Stimulated activated CD4-positive, alpha-beta T cell treated with anti-CD3 and anti-CD28 coated beads, Interleukin-4, amount 100 ng/mL, for 1 hour (primary cell): Measurements from ENCODE around the gene PPAT.

Experiments used
- DNase-seq: peaks from one replicate; pipeline ENCODE4 v3.0.0-alpha.2; 2020

The PPAT gene

DNA sequence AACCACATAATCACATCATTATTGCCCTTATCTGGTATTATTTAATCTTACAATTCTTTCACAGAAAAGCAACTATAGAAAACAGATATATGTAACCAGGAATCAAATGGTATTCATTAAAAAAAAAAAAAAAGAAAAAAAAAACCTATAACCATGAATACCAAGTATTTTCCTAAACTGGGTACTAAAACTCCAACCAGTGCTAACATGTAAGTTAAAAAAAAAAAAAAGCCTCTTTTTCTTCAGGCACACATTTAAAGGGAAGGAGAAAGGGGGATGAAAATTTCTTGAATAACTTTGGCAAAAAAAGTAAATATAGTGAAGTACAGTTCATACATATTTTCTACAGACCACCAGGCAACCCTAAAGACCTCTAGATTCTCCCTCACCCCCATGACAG lies 2.1 kb downstream of the PPAT start:
- DNase-seq = no peak

DNA sequence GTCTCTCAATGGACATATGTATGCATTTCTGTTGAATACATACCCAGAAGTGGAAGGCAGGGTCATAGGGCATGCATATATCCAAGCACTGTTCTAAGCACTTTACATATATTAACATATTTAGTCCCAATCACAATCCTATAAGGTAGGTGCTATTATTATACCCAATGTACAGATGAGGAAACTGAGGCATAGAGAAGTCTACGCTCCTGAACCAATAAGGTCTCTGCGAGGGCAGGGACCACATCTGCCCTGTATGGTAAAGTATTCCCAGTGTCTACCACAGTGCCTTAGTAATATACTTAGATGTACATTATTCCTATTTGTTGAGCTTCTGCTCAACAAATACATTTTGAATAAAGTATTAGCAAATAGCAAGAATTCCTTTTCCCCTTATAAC lies 5.2 kb downstream of the PPAT start:
- DNase-seq = no peak

DNA sequence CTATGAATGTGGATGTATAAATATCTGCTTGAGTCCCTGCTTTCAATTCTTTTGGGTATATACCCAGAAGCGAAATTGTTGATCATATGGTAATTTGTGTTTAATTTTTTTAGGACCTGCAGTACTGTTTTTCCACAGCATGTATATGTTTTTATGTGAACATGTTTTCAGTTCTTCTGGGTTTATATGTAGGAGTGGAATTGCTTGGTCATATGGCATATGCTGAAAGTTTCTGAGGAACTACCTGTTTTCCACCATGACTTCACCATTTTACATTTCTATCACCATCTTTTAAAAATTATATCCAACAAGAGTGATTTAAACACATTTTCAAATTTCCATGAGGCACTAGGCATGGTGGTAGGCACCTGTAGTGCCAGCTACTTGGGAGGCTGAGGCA lies 8.2 kb downstream of the PPAT start:
- DNase-seq = no peak

DNA sequence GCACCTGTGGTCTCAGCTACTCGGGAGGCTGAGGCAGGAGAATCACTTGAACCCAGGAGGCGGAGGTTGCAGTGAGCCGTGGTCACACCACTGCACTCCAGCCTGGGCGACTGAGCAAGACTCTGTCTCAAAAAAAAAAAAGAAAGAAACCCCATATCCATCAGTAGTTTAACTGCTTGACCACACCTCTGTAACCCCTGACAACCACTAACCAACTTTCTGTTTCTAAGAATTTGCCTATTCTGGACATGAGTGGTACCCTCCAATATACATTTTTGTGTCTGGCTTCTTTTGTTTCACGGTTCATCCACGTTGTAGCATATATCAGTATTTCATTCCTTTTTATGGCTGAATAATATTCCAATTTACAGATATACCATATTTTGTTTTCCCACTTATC lies 9.1 kb downstream of the PPAT start:
- DNase-seq = no peak

DNA sequence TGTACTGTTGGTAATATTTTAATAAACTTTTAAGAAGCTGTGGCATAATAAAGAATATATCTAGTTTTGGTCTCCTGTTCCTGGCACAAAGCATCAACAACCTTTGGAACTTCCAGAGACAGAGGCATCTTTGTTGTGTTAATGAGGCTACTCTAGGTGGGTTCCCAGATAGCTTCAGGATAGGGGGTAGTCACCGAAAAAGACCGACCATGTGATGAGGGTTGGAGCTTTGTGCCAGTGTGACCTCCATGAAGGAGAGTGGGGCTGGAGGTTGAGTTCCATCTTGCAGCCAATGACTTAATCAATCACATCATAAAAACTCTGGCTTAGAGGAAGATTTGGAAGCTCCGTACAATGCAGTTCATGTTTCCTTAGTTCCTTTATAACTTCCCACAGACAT lies 9.9 kb downstream of the PPAT start:
- no peak for DNase-seq

DNA sequence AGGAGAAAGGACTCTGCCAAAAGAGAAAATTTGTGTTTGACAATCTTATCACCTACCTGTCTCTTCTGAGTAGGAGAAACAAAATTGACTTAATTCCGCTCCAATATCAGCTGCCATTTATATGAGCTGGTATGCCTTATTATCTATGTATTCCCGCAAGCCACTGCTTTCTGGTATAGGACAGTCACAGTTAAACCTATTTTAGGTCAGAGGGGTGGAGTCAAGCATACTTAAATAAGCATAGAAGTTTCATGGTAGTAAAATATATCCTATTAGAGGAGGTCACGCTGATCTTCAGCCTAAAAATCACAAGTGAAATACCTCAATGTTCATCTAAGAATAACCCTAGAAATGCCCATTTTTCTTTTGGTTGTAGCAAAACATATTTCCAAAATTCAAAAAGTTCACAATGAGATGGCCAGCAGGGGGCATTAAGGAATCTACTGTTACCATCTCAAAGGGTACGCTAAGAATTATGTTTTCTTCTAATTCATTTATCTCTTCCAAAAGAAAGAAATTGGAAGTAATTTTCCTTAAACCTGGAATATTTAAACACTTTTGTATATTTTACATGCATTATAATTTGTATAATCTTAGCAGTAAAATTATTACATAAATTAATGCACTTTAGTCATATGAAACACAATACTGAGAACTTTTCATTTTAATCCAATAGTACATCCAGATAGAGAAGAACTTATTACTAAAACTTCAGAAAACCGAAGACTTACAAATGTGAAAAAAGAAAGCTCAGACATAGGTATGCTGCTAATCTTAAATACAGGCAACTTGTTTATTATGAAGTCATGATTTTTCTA lies 10.5 kb downstream of the PPAT start:
- DNase-seq = no peak

DNA sequence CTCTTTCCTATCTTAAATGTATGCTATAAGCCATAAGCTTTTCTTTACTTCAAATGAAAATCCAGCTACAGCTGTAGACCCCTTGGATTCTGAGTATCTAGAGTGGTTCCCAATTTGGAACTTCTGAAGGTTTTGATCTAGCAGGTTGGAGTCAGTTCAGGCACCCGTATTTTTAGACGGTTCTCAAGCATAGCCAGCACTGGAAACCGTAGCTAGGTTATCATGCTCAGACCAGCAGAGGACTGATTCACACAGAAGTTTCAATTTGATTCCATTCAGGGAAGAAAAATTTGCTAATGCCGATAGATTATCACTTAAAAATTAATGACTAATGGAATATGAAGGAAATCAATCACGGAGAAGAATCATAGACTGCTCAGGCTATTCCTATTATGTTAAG lies 11.2 kb downstream of the PPAT start:
- no peak for DNase-seq

DNA sequence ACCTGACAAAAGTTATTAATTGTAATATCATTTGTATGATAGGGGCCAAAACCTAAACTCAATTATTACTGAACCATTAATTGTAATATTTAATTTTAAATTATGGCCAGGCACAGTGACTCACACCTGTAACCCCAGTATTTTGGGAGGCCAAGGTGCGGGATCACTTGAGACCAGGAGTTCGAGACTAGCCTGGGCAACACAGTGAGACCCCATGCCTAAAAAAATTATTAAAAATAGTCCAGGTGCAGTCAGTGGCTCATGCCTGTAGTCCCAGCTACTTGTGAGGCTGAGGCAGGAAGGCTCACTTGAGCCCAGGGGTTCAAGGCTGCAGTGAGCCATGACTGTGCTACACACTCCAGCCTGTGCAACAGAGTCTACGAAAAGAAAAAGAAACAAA lies 18.0 kb downstream of the PPAT start:
- DNase-seq = no peak

DNA sequence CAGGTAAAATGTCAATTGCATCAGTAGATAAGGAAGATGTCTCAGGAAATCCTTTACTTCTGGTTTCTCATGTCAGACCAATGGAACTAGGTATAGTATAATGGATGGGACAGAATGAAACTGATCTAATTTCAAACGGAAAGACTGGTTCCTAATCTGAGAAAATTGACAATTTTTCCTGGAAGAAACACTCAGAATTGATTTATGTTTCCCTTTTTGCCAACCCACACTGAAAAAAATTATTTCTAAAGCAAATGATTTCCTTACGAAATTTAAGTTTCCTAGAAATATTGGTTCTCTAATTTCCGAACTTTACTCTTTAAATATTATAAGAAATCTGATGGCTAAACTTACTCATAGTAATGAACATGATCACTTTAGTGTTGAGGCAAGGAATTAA lies 19.1 kb downstream of the PPAT start:
- no peak for DNase-seq

DNA sequence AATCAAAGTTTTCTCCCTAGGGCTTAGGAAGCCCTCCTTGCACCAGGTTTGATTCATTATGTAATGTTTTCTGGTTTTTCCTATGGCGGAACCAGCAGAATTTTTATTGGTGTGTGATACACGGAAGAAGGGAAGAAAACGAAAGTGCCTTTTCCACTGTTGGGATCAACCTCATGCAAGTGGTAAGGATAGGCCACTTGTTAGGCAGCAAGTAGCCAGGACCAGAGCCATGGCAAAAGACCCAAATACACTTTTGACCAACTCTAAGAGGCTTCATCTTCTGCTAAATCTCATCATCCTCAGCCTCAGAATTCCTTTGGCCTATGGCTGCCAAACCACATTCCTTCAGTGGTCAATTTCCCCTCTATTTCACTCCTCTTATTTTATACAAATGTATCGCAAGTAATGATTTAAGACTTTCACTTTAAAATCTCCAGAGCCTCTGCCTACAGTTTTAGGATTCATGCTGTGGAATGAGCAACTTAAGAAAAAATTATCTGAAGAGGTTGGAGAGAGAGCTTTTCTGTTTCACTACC lies 21.2 kb downstream of the PPAT start:
- no peak for DNase-seq

DNA sequence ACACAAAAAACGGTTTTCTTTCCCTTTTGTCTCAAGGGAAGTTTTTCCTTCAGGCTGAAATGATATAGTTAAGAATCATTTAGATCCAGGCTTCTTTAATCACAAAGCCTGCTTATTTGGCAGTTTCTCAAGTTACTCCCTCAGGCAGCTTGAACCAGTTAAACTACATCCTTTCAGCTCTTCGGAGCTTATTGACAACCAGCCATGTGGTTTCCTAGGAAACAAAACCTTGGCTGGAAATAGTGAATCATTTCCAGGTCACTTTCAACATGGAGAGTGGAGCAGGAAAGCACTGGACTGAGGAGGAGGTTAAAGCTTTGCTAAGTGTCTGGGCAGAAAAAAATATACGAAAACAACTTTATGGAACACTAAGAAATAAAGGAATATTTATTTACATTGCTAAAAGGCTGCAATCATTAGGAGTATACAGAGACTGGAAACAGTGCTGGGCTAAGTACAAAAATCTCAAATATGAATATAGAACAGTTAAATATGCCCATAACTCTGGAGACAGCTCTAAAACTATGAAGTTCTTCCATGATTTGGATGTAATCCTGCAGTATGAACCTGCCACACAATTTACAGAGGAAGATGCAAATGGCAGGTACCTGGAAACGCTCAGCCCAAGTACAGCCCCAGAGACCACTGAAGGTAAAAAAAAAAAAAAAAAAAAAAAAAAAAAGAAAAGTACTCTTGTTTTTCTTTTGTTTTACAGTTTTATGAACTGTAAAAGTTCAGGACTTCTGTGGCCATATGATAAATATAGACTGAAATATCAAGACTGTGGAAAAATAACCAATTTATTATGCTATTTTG lies 25.0 kb downstream of the PPAT start:
- no peak for DNase-seq

DNA sequence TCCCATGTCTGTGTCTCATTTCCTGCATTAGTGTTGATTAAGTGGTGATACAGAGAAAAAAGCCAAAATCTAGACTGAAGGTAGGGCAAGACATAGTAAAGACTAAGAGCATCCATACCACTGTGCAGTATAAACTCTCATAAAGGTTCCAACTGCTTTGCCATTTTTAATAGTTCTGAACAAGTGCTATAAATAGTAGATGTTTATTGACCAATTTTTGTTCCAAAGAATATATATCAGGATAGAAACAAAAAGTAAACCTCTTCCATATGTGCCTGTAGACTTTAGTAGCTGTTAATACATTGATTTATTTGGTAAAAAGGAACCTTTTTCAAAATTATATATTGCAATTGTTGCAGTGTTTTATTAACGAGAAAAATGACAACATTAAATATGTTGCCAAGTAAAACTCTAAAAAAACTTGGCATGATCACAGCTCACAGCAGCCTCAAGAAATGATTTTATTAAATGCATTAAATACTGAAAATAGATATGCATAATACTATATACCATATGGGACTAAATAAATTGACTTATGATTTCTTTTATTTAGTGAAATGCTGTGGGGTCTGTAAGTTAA lies 25.8 kb downstream of the PPAT start:
- no peak for DNase-seq

DNA sequence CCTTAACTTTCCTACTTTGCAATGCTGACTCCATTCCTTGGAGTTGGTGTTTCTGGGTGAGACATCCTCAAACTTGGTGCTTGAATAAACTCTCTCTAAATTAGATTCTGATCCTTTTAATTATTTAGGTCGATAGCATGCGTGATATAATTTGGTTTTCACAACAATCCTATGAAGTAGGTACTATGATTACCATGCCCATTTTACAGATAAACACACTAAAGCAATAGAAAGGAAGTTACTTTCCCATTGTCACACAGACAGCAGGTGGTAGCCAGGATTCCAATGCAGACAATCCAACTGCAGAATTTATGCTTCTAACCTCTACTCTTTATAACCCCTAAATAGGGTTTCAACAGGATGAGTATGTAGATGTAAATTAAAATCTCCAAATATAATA lies 26.4 kb downstream of the PPAT start:
- no peak for DNase-seq

DNA sequence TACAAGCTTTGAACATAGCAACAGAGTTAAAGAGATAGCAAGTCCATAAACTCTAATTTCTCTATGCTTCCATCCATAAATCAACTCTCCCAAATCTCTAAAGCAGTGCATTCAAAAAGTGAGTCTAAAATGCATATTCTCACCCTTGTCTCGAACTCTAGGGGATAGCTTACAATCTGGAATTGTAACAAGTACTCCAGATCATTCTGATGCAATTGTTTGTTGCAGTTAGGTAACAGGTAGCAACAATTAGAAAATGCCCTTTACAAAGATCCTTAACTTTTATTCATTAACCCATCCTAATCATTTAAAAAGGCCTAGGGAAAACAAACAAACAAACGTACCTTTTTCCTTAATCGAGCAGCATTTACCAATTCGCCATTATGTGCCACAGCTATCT lies 29.3 kb downstream of the PPAT start:
- no peak for DNase-seq

DNA sequence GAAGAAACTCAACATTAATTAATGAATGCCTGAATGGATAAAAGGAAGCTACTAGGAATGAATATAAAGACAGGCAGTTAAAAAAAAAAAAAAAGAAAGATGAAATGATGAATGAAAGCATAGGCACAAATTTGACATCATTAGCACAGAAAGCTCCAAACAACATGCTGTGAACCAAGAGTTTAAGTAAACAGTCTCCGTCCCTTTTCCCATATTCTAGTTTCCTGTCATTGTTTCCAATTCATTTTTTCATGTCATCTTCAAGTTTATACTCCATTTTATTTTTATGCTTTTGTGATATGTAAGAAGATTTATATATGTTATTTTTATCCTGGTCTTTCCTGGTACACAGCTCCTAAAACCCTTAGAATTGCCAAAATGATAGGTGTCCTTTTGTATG lies 30.4 kb downstream of the PPAT start:
- DNase-seq = no peak

DNA sequence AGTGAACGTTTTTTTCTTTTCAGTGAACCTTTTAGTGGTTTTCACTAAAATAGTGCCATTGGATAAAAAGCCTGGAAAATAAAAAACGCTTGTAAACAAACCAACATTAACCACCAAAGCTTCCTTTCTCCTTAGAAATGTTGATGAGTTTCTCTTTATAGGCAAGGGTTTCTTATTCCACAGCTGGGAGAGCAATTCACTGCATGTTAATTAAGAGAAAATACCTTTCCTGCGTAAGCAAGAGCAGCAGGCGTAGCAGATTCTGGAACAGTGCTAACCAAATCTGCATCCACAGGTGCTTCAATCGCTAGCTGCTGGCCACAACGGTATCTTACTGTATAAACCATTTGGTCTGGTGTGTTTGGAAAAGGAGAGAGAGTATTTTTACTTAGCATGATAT lies 34.9 kb downstream of the PPAT start:
- no peak for DNase-seq

DNA sequence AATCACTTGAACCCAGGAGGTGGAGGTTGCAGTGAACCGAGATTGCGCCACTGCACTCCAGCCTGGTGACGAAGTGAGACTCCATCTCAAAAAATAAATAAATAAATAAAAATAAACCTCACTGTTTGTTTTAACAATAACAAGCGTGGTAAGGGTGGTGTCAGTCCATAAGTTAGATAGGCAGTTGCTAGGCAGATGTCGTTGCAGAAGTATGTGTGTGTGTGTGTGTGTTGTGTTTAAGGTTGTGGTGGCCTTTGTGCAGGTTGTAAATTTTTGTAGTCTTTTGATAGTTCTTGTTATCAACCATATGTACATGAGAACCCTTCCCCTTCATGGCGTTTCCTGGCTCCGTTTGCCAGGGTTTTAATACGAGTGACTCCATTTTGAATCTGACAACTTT lies 44.1 kb downstream of the PPAT start:
- DNase-seq = no peak

DNA sequence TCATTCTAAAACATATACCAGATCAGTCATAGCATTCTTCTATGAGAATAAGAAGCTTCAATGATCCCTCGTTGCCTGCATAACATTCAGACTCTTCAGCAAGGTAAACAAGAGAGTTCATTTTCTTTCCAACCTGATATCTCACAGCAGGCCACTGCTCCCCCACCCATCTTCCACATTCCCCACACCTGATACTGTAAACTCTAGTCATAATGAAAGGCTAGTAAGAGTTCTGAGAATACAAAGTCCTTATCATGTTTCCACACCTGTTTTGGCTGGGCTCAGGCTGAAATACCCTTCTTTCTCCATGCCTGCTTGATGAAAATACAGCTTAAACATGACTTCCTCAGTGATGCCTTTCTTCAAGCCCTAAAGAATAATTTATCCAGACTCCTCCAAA lies 45.9 kb downstream of the PPAT start:
- DNase-seq = no peak

DNA sequence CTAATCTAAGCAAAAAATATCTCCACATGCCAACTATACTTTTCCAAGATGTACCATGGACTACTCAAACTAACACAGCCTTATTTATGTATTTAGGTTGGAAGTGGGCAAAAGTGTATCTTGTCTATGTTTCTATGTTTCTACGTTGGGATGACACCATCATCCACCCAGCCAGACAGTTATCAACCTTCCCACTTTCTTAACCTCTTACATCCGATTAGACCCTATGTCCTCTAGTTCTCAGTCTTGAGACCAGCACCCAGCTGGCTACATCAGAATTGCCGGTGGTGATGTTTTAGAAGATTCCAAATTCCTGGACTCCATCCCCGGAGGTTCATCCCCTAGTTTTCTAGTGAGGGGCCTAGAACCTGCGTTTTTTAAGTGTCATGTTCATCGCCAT lies 47.1 kb downstream of the PPAT start:
- no peak for DNase-seq

DNA sequence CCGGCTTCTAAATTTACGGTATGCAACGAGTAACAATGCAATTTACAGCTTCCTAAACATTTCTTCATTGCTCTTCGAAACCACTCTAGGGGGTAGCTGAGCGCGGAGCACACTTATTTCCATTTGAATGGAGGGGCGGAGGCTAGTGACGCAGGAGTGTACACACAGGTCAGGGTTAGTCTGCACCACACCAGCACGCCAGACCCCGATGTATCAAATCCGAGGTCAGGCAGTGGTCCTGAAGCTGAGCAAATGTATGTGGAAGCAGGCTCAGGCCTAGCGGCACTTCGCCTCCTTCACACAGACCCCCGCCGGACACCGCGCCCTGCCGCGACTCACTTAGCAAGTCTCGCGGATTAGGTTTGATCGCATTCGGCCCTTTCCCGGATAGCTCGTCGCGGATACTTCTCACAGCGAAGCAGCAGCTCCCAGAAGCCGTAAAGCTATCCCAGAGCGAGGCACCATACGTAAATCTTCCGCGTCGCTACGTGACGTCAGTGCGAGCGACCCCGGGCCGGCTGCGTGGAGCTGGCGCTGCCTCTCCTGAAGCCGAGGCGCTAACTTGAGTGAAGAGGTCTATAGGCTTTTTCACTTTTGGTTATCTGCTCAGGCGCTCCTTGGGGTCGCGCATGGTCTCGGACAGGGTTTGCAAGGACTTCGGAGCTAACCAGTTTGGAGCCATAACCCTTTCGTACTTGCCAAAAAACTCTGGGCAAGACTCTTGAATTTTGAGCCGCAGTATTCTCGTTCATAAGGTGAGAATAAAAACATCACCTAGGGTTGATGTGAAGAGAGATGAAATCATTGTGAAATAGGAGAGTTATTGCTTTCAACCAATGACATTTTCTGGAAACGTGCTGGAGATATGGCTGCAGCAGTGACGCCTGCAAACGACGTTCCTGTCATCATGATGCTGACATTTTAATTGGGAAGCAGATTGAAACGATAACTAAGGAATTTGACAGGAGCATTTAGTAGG lies 48.1 kb downstream of the PPAT start, which contains the start of gene AASDH:
Gene AASDH (minus strand): TSS at position 469 of the 979 bp plus-strand sequence. CDS start 3,192 bp downstream, outside the sequence.
- DNase-seq = peak; percentile 95

DNA sequence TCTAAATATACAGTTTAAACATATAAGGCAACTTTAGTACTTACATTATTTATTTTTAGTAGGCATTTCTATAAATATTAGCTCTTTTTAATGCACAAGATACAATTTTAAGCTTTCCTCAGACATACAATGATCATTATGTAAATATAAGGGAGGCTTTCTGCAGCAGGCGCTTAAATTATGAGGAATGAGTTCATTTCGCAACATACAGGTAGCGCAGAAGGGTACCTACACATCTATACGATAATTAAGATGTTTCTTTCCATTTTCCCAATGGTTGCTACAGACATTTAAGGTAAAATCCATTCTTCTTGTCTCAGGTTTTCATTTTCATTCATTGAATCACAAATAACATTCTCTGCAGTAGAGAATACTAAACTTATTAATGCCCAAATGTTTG lies 49.3 kb downstream of the PPAT start:
- DNase-seq = no peak

DNA sequence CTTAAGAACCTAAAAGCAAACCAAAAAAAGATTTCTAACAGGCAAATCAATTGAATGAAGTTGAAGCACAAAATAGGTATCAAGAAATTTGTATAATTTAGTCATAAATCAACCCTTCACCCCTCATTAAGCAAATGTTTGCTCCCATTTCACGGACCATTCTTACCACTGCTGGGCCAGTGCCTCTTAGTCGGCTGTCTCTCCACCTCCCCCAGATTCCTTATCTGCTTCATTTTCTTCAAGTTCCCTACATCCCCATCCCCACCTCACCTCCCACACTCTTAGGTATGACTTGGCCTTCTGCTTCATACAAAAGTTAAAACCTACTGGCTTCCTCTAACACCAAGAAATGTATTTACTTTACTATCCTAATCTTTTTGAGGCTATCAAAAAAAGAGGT lies 60.0 kb downstream of the PPAT start:
- no peak for DNase-seq
